ENCODE data around the gene AUP1. TPM values are rescaled to one million over a fixed set of nuclear protein-coding genes. Genes with fewer than 3 reads are reported as not detected.

AUP1 gene
- 100 to 1,000 TPM; 153 to 158 TPM for total RNA-seq
- 100 to 1,000 TPM in 1 of 2 donors, 10 to 100 TPM in 1; 91.3 to 123 TPM for polyA plus RNA-seq

DNA sequence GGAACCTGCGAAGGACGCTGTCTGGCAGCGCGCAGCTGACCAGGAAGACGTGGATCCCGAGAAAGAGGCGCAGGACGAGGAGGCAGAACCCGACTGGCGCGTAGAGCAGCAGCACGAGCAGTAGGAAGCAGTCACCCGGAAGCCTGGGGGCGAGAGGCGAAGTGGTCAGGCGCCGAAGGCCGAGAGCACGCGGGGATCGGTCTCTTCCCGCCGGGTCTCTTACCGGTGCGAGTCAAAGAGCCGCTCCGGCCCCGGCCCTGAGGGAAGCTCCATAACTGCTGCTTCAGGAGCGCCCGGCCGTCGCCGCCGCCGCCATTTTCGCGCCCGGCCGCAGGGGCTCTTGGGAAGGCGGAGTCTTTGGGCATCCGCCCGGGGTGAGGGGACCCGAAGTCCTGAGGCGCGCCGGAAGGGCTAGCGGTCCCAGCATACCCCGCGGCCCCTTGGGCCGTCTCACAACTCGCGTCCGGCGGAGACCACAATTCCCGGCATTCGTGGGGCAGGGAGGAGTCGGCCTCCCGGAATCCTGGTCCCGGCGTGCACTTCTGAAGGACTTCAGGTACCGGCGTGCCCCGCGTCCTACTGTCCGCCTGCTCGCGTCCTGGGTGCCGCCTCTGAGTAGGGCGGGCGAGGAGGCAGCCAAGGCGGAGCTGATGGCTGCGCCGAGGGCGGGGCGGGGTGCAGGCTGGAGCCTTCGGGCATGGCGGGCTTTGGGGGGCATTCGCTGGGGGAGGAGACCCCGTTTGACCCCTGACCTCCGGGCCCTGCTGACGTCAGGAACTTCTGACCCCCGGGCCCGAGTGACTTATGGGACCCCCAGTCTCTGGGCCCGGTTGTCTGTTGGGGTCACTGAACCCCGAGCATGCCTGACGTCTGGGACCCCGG is at the start of gene AUP1, which contains the start of gene HTRA2:
Gene AUP1, minus strand, starts transcription at position 350 of the 882 bp plus-strand sequence. Its CDS starts 77 bp downstream, at position 273.
Gene HTRA2, plus strand, starts transcription at position 577 of the 882 bp plus-strand sequence. Its CDS starts 74 bp downstream, at position 651.
- ChIA-PET POLR2A (ENCODE audit: partially characterized antibody) (interaction anchor here (1.0 to 6.3 kb wide), 23 partner anchors 9 to 701 kb away, joined by 3 to 87 read pairs (median 9); partner anchors contain the start of genes C2orf81, CCDC142, INO80B and MOB1A), CTCF (ENCODE audit: partially characterized antibody) (interaction anchor here (0.8 to 6.4 kb wide), 6 partner anchors 16 to 138 kb away, joined by 3 to 63 read pairs (median 4); partner anchors contain the start of genes CCDC142, PCGF1 and TTC31)
- intact Hi-C loops (cut with micrococcal nuclease): loop anchor here (1.0 to 5.0 kb wide), 8 partner anchors 22 to 603 kb away; partner anchors contain the start of genes C2orf81, DGUOK, DOK1 and INO80B
- Histone ChIP-seq H3K36me3 (ENCODE audit: insufficient read depth, low read length) (peaks cover 19% of the 10 kb centered on the region), H3K4me1 (ENCODE audit: insufficient read depth, low read length) (peaks cover 31% of the 10 kb centered on the region), H3K4me3 (ENCODE audit: low read length in 2 of 2) (peak within 1 kb of the TSS; percentile 89 to 100), H3K27ac (ENCODE audit: low read depth, low read length) (peak within 1 kb of the TSS; percentile 84), H3K27me3 (ENCODE audit: insufficient read depth, low read length) (no peaks in the 10 kb centered on the region), H3K9me3 (ENCODE audit: control insufficient read depth in 1 of 2, low read length in 2 of 2) (no peaks in the 10 kb centered on the region)
- no peaks in the 10 kb centered on the region for H3K27me3 Mint-ChIP-seq
- H3K36me3 Mint-ChIP-seq: peaks cover 35 to 49% of the 10 kb centered on the region in 2 donors
- peaks cover 19 to 50% (median 40%) of the 10 kb centered on the region in 4 donors for H3K4me1 Mint-ChIP-seq
- peak within 1 kb of the TSS; percentile 87 to 97 (median 94) for H3K27ac Mint-ChIP-seq
- DNase-seq: peak; percentile 83 to 88 (median 86)
- peak within 1 kb of the TSS; percentile 92 to 96 (median 94) for H3K4me3 Mint-ChIP-seq
- no peaks in the 10 kb centered on the region for H3K9me3 Mint-ChIP-seq

GRCh38 chr2:74578408-74578807 is 48.9 kb upstream of the AUP1 start:
- Mint-ChIP-seq H3K27me3 (peaks cover 3 to 19% of the 10 kb centered on the region in 2 donors), H3K27ac (no peak overlapping the region), H3K4me3 (no peak overlapping the region), H3K9me3 (peaks cover 0 to 4% (median 0%) of the 10 kb centered on the region in 8 donors), H3K36me3 (no peaks in the 10 kb centered on the region), H3K4me1 (peaks cover 12 to 16% (median 13%) of the 10 kb centered on the region in 4 donors)
- intact Hi-C loops (cut with micrococcal nuclease): no loop called here
- Histone ChIP-seq H3K4me3 (ENCODE audit: low read length in 2 of 2) (no peak overlapping the region), H3K36me3 (ENCODE audit: insufficient read depth, low read length) (no peaks in the 10 kb centered on the region), H3K27ac (ENCODE audit: low read depth, low read length) (no peak overlapping the region), H3K9me3 (ENCODE audit: control insufficient read depth in 1 of 2, low read length in 2 of 2) (no peaks in the 10 kb centered on the region), H3K27me3 (ENCODE audit: insufficient read depth, low read length) (no peaks in the 10 kb centered on the region), H3K4me1 (ENCODE audit: insufficient read depth, low read length) (peaks cover 13% of the 10 kb centered on the region)
- DNase-seq: no peak
- ChIA-PET CTCF (ENCODE audit: partially characterized antibody) (interaction anchor here (4.0 kb wide), 1 partner anchor 10 kb away, joined by 26 read pairs; no protein-coding TSS in a partner anchor), POLR2A (ENCODE audit: partially characterized antibody) (interaction anchor here (1.2 kb wide), 1 partner anchor 23 kb away, joined by 3 read pairs; no protein-coding TSS in a partner anchor)

DNA sequence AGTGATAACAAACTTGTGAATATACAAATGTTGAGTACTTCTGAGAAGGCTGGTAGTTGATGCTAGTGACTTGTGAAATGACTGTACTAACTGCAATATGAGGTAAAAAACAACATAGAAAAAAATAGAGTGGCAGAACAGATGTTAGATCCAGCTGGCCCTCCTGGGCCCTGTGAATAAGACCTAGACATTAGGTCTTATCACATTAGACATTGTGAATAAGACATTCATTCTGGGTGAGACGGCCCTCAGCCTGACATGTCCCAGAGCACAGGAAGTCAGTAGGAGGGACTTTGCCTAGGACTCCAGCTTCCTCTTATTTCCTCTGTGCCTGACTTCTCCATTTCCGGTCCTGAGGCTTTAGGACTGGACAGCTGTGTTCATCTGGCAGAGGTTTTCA is 47.9 kb upstream of the AUP1 start:
- Mint-ChIP-seq H3K27me3 (peaks cover 3 to 17% of the 10 kb centered on the region in 2 donors), H3K9me3 (peaks cover 0 to 4% (median 0%) of the 10 kb centered on the region in 8 donors), H3K4me1 (peaks cover 13 to 17% (median 14%) of the 10 kb centered on the region in 4 donors), H3K4me3 (no peak overlapping the region), H3K36me3 (no peaks in the 10 kb centered on the region), H3K27ac (no peak overlapping the region)
- Histone ChIP-seq H3K27ac (ENCODE audit: low read depth, low read length) (no peak overlapping the region), H3K4me3 (ENCODE audit: low read length in 2 of 2) (no peak overlapping the region), H3K36me3 (ENCODE audit: insufficient read depth, low read length) (no peaks in the 10 kb centered on the region), H3K27me3 (ENCODE audit: insufficient read depth, low read length) (no peaks in the 10 kb centered on the region), H3K4me1 (ENCODE audit: insufficient read depth, low read length) (peaks cover 15% of the 10 kb centered on the region), H3K9me3 (ENCODE audit: control insufficient read depth in 1 of 2, low read length in 2 of 2) (no peaks in the 10 kb centered on the region)
- DNase-seq: no peak
- ChIA-PET POLR2A (ENCODE audit: partially characterized antibody) (no interaction called here), CTCF (ENCODE audit: partially characterized antibody) (interaction anchor here (1.3 to 4.0 kb wide), 3 partner anchors 8 to 95 kb away, joined by 5 to 26 read pairs (median 5); partner anchors contain the start of genes CCDC142 and TTC31)
- intact Hi-C loops (cut with micrococcal nuclease): no loop called here

DNA sequence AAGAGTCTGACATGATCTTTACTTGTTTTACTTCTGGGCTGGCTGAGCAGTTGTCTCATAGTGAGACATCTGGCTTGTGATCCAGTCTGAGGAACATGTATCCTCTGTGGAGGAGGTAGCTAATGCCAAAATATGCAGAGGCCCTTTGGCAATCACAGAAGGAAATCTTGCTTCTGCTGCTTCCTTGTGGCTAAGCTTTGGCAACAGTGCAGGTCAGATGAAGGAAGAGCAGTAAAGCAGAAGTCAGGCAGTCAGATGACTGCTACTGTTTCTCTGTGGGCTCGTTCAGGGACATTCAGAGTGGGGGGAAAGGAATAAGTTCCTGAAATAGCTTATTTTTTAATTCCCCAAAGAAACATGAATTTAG is 47.3 kb upstream of the AUP1 start:
- Histone ChIP-seq H3K27me3 (ENCODE audit: insufficient read depth, low read length) (no peaks in the 10 kb centered on the region), H3K9me3 (ENCODE audit: control insufficient read depth in 1 of 2, low read length in 2 of 2) (no peaks in the 10 kb centered on the region), H3K36me3 (ENCODE audit: insufficient read depth, low read length) (no peaks in the 10 kb centered on the region), H3K4me1 (ENCODE audit: insufficient read depth, low read length) (peaks cover 15% of the 10 kb centered on the region), H3K27ac (ENCODE audit: low read depth, low read length) (no peak overlapping the region), H3K4me3 (ENCODE audit: low read length in 2 of 2) (no peak overlapping the region)
- intact Hi-C loops (cut with micrococcal nuclease): no loop called here
- DNase-seq: no peak
- ChIA-PET CTCF (ENCODE audit: partially characterized antibody) (interaction anchor here (0.9 to 4.0 kb wide), 4 partner anchors 8 to 94 kb away, joined by 3 to 26 read pairs (median 5); partner anchors contain the start of genes CCDC142 and TTC31), POLR2A (ENCODE audit: partially characterized antibody) (no interaction called here)
- peaks cover 0 to 4% (median 0%) of the 10 kb centered on the region in 8 donors for H3K9me3 Mint-ChIP-seq
- H3K4me1 Mint-ChIP-seq: peaks cover 13 to 17% (median 14%) of the 10 kb centered on the region in 4 donors
- peaks cover 3 to 17% of the 10 kb centered on the region in 2 donors for H3K27me3 Mint-ChIP-seq
- H3K27ac Mint-ChIP-seq: no peak overlapping the region
- no peak overlapping the region for H3K4me3 Mint-ChIP-seq
- no peaks in the 10 kb centered on the region for H3K36me3 Mint-ChIP-seq

DNA sequence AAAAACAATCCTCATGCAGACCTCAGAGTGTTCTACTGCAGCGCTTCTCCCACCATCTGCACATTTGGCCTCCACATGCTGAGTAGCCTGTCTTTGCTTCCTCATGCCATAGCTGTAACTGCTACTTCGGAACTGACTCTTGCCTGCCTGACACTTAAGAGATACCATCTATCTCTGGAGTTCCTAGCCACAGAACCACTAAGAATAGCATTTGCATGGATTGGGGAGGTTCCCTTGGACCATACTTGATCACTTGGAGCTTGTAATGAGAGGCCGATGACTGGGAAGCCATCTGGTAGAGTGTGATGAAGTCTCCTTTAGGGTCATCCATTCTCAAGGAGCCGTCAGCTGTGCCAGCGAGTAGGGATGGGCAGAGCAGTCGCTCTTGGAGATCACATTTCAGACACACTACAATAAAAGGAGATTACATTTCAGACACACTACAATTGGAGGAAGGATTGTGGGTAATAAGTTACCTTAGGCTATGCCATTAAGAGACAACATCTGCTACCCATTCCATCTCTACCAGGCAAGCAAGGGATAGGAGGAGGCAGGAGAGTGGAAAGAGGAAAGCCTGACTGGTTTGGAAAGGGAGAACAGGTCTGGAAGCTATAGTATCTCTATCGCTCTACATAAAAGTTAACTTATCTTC is 46.8 kb upstream of the AUP1 start:
- no peak overlapping the region for H3K27ac Mint-ChIP-seq
- no peaks in the 10 kb centered on the region for H3K36me3 Mint-ChIP-seq
- H3K9me3 ChIP-seq (ENCODE audit: control insufficient read depth in 1 of 2, low read length in 2 of 2): no peaks in the 10 kb centered on the region
- H3K9me3 Mint-ChIP-seq: peaks cover 0 to 4% (median 0%) of the 10 kb centered on the region in 8 donors
- intact Hi-C loops (cut with micrococcal nuclease): no loop called here
- CTCF ChIA-PET (ENCODE audit: partially characterized antibody): interaction anchor here (0.9 to 4.0 kb wide), 6 partner anchors 8 to 94 kb away, joined by 3 to 26 read pairs (median 7); partner anchors contain the start of genes CCDC142 and TTC31
- peaks cover 13 to 17% (median 14%) of the 10 kb centered on the region in 4 donors for H3K4me1 Mint-ChIP-seq
- H3K36me3 ChIP-seq (ENCODE audit: insufficient read depth, low read length): no peaks in the 10 kb centered on the region
- H3K4me3 ChIP-seq (ENCODE audit: low read length in 2 of 2): no peak overlapping the region
- no peaks in the 10 kb centered on the region for H3K27me3 ChIP-seq (ENCODE audit: insufficient read depth, low read length)
- POLR2A ChIA-PET (ENCODE audit: partially characterized antibody): no interaction called here
- peaks cover 15% of the 10 kb centered on the region for H3K4me1 ChIP-seq (ENCODE audit: insufficient read depth, low read length)
- DNase-seq: no peak
- H3K27ac ChIP-seq (ENCODE audit: low read depth, low read length): no peak overlapping the region
- peaks cover 3 to 17% of the 10 kb centered on the region in 2 donors for H3K27me3 Mint-ChIP-seq
- H3K4me3 Mint-ChIP-seq: no peak overlapping the region

DNA sequence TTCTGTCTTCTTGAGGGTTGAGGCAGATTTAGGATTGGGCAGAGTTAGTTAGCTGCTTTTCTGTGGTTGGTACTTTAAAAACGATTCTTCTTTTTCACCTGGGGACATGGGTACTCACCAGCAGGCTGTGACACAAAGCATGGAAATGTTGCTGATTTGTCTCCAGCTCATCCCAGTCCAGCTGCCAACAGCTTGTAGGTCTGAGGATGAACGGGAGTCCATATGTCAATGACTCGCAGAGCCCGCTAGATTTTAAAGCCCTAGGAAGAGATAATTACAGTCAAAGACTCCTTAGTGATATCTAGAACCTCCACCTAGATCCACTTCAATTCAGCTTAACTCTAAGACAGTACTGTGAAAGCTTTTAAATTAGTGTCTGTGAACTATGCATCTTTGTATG is 45.8 kb upstream of the AUP1 start:
- Histone ChIP-seq H3K27me3 (ENCODE audit: insufficient read depth, low read length) (no peaks in the 10 kb centered on the region), H3K36me3 (ENCODE audit: insufficient read depth, low read length) (no peaks in the 10 kb centered on the region), H3K27ac (ENCODE audit: low read depth, low read length) (no peak overlapping the region), H3K4me3 (ENCODE audit: low read length in 2 of 2) (no peak overlapping the region), H3K9me3 (ENCODE audit: control insufficient read depth in 1 of 2, low read length in 2 of 2) (no peaks in the 10 kb centered on the region), H3K4me1 (ENCODE audit: insufficient read depth, low read length) (peaks cover 15% of the 10 kb centered on the region)
- Mint-ChIP-seq H3K27ac (no peak overlapping the region), H3K4me1 (peaks cover 13 to 17% (median 14%) of the 10 kb centered on the region in 4 donors), H3K4me3 (no peak overlapping the region), H3K36me3 (no peaks in the 10 kb centered on the region), H3K27me3 (peaks cover 3 to 17% of the 10 kb centered on the region in 2 donors), H3K9me3 (peaks cover 0 to 4% (median 0%) of the 10 kb centered on the region in 8 donors)
- CTCF ChIA-PET (ENCODE audit: partially characterized antibody): interaction anchor here (2.6 to 2.8 kb wide), 3 partner anchors 9 to 14 kb away, joined by 9 to 19 read pairs (median 17); no protein-coding TSS in a partner anchor
- no peak for DNase-seq
- intact Hi-C loops (cut with micrococcal nuclease): no loop called here
- POLR2A ChIA-PET (ENCODE audit: partially characterized antibody): interaction anchor here (0.5 to 2.4 kb wide), 4 partner anchors 11 to 45 kb away, joined by 3 to 13 read pairs (median 5); partner anchors contain the start of genes AUP1 and HTRA2
